Trophoblast cell (in vitro differentiated cells and primary cell): ENCODE data around the gene GMCL1.

ENCODE experiments used
- DNase-seq, 2 donors: peaks; one replicate each; pipeline ENCODE4 v3.0.0-alpha.2; 2016
- H2AFZ ChIP-seq: 2 replicates; pipeline ENCODE4 v1.6.1; 2013; ENCODE audit warnings: low read length, moderate library complexity, mild to moderate bottlenecking; ENCODE audit not compliant: insufficient read depth, poor library complexity
- H2AK5ac ChIP-seq: 2 replicates; pipeline ENCODE4 v1.6.1; 2013; ENCODE audit warnings: mild to moderate bottlenecking, low read length
- H2BK120ac ChIP-seq: 2 replicates; pipeline ENCODE4 v1.6.1; 2013; ENCODE audit warnings: low read length, mild to moderate bottlenecking, moderate library complexity; ENCODE audit not compliant: insufficient read depth, poor library complexity
- H2BK12ac ChIP-seq: 2 replicates; pipeline ENCODE4 v1.6.1; 2013; ENCODE audit warnings: mild to moderate bottlenecking, low read length, moderate library complexity
- H2BK5ac ChIP-seq: 2 replicates; pipeline ENCODE4 v1.6.1; 2013; ENCODE audit warnings: low read length, low read depth, moderate library complexity, mild to moderate bottlenecking; ENCODE audit not compliant: poor library complexity
- H3K14ac ChIP-seq: 2 replicates; pipeline ENCODE4 v1.6.1; 2013; ENCODE audit warnings: mild to moderate bottlenecking, low read length
- H3K18ac ChIP-seq: 2 replicates; pipeline ENCODE4 v1.6.1; 2013; ENCODE audit warnings: mild to moderate bottlenecking, low read length
- H3K23ac ChIP-seq: 2 replicates; pipeline ENCODE4 v1.6.1; 2013; ENCODE audit warnings: low read length
- H3K27ac ChIP-seq: 2 replicates; pipeline ENCODE4 v1.5.1; 2013; ENCODE audit warnings: low read depth, mild to moderate bottlenecking, inconsistent platforms, low read length, moderate library complexity
- H3K27me3 ChIP-seq: 2 replicates; pipeline ENCODE4 v1.6.1; 2013; ENCODE audit warnings: inconsistent platforms, mild to moderate bottlenecking, low read length, moderate library complexity; ENCODE audit not compliant: insufficient read depth
- H3K36me3 ChIP-seq, 2 experiments: 1 replicate in 1 of 2; 2 replicates in 1 of 2; pipeline ENCODE4 v1.6.1; 2013; ENCODE audit warnings: low read length in 2 of 2, mild to moderate bottlenecking in 2 of 2, moderate library complexity in 1 of 2; ENCODE audit not compliant: insufficient read depth in 2 of 2, control insufficient read depth in 1 of 2
- H3K4ac ChIP-seq: 2 replicates; pipeline ENCODE4 v1.6.1; 2013; ENCODE audit warnings: low read depth, mild to moderate bottlenecking, low read length, moderate library complexity
- H3K4me1 ChIP-seq, 2 experiments: 1 replicate in 1 of 2; 2 replicates in 1 of 2; pipeline ENCODE4 v1.6.1; 2013; ENCODE audit warnings: low read length in 2 of 2, mild to moderate bottlenecking in 2 of 2, moderate library complexity in 1 of 2; ENCODE audit not compliant: insufficient read depth in 2 of 2, control insufficient read depth in 1 of 2
- H3K4me2 ChIP-seq: 2 replicates; pipeline ENCODE4 v1.6.1; 2013; ENCODE audit warnings: inconsistent platforms, mild to moderate bottlenecking, low read length, moderate library complexity
- H3K4me3 ChIP-seq: 2 replicates; pipeline ENCODE4 v1.5.1; 2013; ENCODE audit warnings: mild to moderate bottlenecking, low read depth, low read length, inconsistent platforms
- H3K79me1 ChIP-seq: one replicate; pipeline ENCODE4 v1.6.1; 2013; ENCODE audit warnings: low read length
- H3K79me2 ChIP-seq: 2 replicates; pipeline ENCODE4 v1.6.1; 2013; ENCODE audit warnings: low read length, mild to moderate bottlenecking; ENCODE audit not compliant: control insufficient read depth, insufficient read depth, poor library complexity
- H3K9ac ChIP-seq: 2 replicates; pipeline ENCODE4 v1.6.1; 2013; ENCODE audit warnings: mild to moderate bottlenecking, low read length
- H3K9me3 ChIP-seq: 2 replicates; pipeline ENCODE4 v1.6.1; 2013; ENCODE audit warnings: low read depth, mild to moderate bottlenecking, control low read depth, inconsistent platforms, low read length; ENCODE audit not compliant: insufficient read depth
- H4K12ac ChIP-seq: 2 replicates; pipeline ENCODE4 v1.6.1; 2013; ENCODE audit warnings: low read depth, mild to moderate bottlenecking, low read length, moderate library complexity
- H4K8ac ChIP-seq: 2 replicates; pipeline ENCODE4 v1.6.1; 2013; ENCODE audit warnings: low read depth, mild to moderate bottlenecking, low read length, moderate library complexity
- H4K91ac ChIP-seq: one replicate; pipeline ENCODE4 v1.6.1; 2013; ENCODE audit warnings: low read depth, mild to moderate bottlenecking, low read length, moderate library complexity
- WGBS: extraction: QIAGEN DNeasy Blood & Tissue Kit; methylation state at CpG from one replicate; pipeline ENCODE4 v1.1.7; 2013; ENCODE audit warnings: missing lambda C conversion rate; ENCODE audit not compliant: insufficient read length, insufficient coverage; ENCODE audit errors: extremely low coverage; 5-methylcytosine and 5-hydroxymethylcytosine counted together

The GMCL1 gene

DNA sequence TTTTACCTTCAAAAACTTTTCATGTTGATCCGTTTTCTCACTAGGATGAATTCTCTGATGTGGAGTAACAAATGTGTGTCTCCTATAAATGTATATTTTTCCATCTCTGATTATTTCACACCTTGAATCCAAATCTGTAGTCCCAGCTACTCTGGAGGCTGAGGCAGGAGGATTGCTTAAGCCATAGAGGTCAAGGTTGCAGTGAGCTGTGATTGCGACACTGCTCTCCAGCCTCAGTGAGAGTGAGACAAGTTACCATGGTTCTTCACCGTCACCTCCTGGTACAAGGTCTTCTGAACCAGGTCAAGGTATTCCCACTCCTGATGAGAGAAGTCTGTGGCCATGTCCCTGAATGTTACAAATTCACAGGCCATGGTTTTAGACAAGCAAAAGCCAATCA, 15.1 kb downstream of the GMCL1 start:
- peaks cover 0 to 3% of the 10 kb centered on the region in 2 experiments for H3K4me1 ChIP-seq
- no peaks in the 10 kb centered on the region for H3K79me2 ChIP-seq
- H2BK5ac ChIP-seq: no peak overlapping the region
- no peak overlapping the region for H4K8ac ChIP-seq
- no peak overlapping the region for H3K9ac ChIP-seq
- H2AFZ ChIP-seq: no peak overlapping the region
- H3K23ac ChIP-seq: no peak overlapping the region
- no peak overlapping the region for H3K4ac ChIP-seq
- H3K4me3 ChIP-seq: no peak overlapping the region
- no peaks in the 10 kb centered on the region for H3K9me3 ChIP-seq
- H3K27ac ChIP-seq: no peak overlapping the region
- no peak overlapping the region for H3K14ac ChIP-seq
- H4K12ac ChIP-seq: no peak overlapping the region
- H2AK5ac ChIP-seq: no peak overlapping the region
- no peak overlapping the region for H2BK12ac ChIP-seq
- WGBS: no CpG with 5 or more reads among the region's 3 CpGs
- H3K4me2 ChIP-seq: no peak overlapping the region
- H3K79me1 ChIP-seq: no peaks in the 10 kb centered on the region
- H4K91ac ChIP-seq: no peak overlapping the region
- no peaks in the 10 kb centered on the region for H3K27me3 ChIP-seq
- H3K36me3 ChIP-seq: peaks cover 15 to 18% of the 10 kb centered on the region in 2 experiments
- H3K18ac ChIP-seq: no peak overlapping the region
- DNase-seq: peak in 1 of 2 donors; percentile 68
- no peak overlapping the region for H2BK120ac ChIP-seq

DNA sequence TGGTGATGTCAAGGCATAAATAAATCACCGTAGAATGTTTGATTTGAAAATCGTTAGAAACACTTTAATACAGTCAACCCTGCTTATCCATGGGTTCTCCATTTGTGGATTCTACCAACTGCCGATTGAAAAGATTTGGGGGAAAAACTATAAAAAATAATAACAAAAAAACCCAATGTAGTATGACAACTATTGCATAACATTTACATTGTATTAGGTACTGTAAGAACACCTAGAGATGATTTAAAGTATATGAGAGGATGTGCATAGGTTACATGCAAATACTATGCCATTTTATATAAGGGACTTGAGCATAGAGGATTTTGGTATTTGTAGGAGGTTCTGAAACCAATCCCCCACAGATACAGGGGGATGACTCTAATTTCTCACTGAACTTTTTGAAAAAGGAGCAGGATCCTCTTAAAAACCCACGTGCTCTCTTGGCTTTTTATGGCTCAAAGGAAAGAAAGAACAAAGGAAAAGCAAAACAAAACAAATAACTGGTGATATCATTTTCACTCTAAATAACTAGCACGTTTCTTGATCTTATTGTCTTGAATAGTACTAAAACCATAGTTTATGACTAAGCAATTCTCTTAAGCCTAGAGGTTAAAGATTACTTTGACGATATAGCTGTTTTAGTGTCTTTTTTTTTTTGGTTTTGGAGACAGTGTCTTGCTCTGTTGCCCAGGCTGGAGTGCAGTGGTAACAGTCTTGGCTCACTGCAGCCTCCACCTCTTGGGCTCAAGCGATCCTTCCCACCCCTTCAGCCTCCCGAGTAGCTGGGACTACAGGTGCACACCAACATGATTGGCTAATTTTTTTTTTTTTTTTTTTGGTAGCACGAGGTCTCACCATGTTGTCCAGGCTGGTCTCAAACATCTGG, 17.0 kb downstream of the GMCL1 start:
- no peak overlapping the region for H2AFZ ChIP-seq
- H3K36me3 ChIP-seq: peaks cover 12 to 14% of the 10 kb centered on the region in 2 experiments
- no peak overlapping the region for H2BK120ac ChIP-seq
- H4K91ac ChIP-seq: no peak overlapping the region
- no peak for DNase-seq
- H3K79me1 ChIP-seq: no peaks in the 10 kb centered on the region
- no peak overlapping the region for H3K27ac ChIP-seq
- H3K14ac ChIP-seq: no peak overlapping the region
- WGBS: no CpG with 5 or more reads among the region's 9 CpGs
- H2BK5ac ChIP-seq: no peak overlapping the region
- H4K12ac ChIP-seq: no peak overlapping the region
- H3K9me3 ChIP-seq: no peaks in the 10 kb centered on the region
- H3K23ac ChIP-seq: no peak overlapping the region
- no peak overlapping the region for H3K4ac ChIP-seq
- H3K4me2 ChIP-seq: no peak overlapping the region
- H3K27me3 ChIP-seq: no peaks in the 10 kb centered on the region
- H3K4me3 ChIP-seq: no peak overlapping the region
- no peak overlapping the region for H2BK12ac ChIP-seq
- no peak overlapping the region for H3K9ac ChIP-seq
- no peak overlapping the region for H3K18ac ChIP-seq
- H3K79me2 ChIP-seq: no peaks in the 10 kb centered on the region
- H2AK5ac ChIP-seq: no peak overlapping the region
- peaks cover 0 to 3% of the 10 kb centered on the region in 2 experiments for H3K4me1 ChIP-seq
- no peak overlapping the region for H4K8ac ChIP-seq

- Histone ChIP-seq H2BK120ac (no peak overlapping the region), H3K79me1 (no peaks in the 10 kb centered on the region), H3K9me3 (no peaks in the 10 kb centered on the region), H3K27ac (no peak overlapping the region), H3K23ac (no peak overlapping the region), H3K4me1 (peaks cover 0 to 3% of the 10 kb centered on the region in 2 experiments), H2BK5ac (no peak overlapping the region), H4K91ac (no peak overlapping the region), H3K4me3 (no peak overlapping the region), H3K18ac (no peak overlapping the region), H3K14ac (no peak overlapping the region), H4K8ac (no peak overlapping the region), H4K12ac (no peak overlapping the region), H3K27me3 (no peaks in the 10 kb centered on the region), H2AK5ac (no peak overlapping the region), H2BK12ac (no peak overlapping the region), H3K4me2 (no peak overlapping the region), H3K36me3 (peaks cover 12 to 14% of the 10 kb centered on the region in 2 experiments), H2AFZ (no peak overlapping the region), H3K79me2 (no peaks in the 10 kb centered on the region), H3K4ac (no peak overlapping the region), H3K9ac (no peak overlapping the region)
- DNase-seq: peak in 1 of 2 donors; percentile 74
- WGBS: no CpG with 5 or more reads among the region's 5 CpGs
These were observed 17.8 kb downstream of the GMCL1 start for GRCh38 chr2:69847068-69847828.

GRCh38 chr2:69848186-69848790, 18.8 kb downstream of the GMCL1 start:
- Histone ChIP-seq H4K91ac (no peak overlapping the region), H3K4me2 (no peak overlapping the region), H3K4me1 (peaks cover 0 to 3% of the 10 kb centered on the region in 2 experiments), H3K4ac (no peak overlapping the region), H2BK12ac (no peak overlapping the region), H2BK5ac (no peak overlapping the region), H2BK120ac (no peak overlapping the region), H3K9ac (no peak overlapping the region), H4K8ac (no peak overlapping the region), H4K12ac (no peak overlapping the region), H2AFZ (no peak overlapping the region), H3K14ac (no peak overlapping the region), H3K36me3 (peaks cover 12 to 14% of the 10 kb centered on the region in 2 experiments), H3K18ac (no peak overlapping the region), H2AK5ac (no peak overlapping the region), H3K79me2 (no peaks in the 10 kb centered on the region), H3K23ac (peak overlapping the region; percentile 53), H3K4me3 (no peak overlapping the region), H3K79me1 (no peaks in the 10 kb centered on the region), H3K9me3 (no peaks in the 10 kb centered on the region), H3K27me3 (no peaks in the 10 kb centered on the region), H3K27ac (peak overlapping the region; percentile 52)
- no CpG with 5 or more reads among the region's 7 CpGs for WGBS
- DNase-seq: peak; percentile 96 to 98
